GM21360 (cell line): Measurements from ENCODE around the gene CHD9.
A peak's percentile ranks its signal among the peaks of the same experiment; 100 is the strongest.
"Not testable (repeated sequence)": the region's sequence is repeated elsewhere in the genome, so short reads cannot be mapped to it uniquely, and the experiment has no call there.

ENCODE experiments used
- ATAC-seq: cut with Tn5 transposase; IDR thresholded peaks from one replicate; pipeline ENCODE4 v1.9.1; 2021; ENCODE audit warnings: mild to moderate bottlenecking, moderate library complexity; ENCODE audit not compliant: unreplicated experiment

CHD9 gene

GRCh38 chr16:53048139-53048915 lies 6.5 kb upstream of the CHD9 start:
- ATAC-seq: no peak

GRCh38 chr16:53051255-53051654 lies 3.5 kb upstream of the CHD9 start:
- ATAC-seq: not testable (repeated sequence)

- no peak for ATAC-seq
Measured at GRCh38 chr16:53052519-53053501, 2.0 kb upstream of the CHD9 start, which contains the start of gene CHD9NB. TSS of gene CHD9NB (minus strand) at chr16:53052897. CDS start at chr16:53044158, 8,739 bp downstream.

DNA sequence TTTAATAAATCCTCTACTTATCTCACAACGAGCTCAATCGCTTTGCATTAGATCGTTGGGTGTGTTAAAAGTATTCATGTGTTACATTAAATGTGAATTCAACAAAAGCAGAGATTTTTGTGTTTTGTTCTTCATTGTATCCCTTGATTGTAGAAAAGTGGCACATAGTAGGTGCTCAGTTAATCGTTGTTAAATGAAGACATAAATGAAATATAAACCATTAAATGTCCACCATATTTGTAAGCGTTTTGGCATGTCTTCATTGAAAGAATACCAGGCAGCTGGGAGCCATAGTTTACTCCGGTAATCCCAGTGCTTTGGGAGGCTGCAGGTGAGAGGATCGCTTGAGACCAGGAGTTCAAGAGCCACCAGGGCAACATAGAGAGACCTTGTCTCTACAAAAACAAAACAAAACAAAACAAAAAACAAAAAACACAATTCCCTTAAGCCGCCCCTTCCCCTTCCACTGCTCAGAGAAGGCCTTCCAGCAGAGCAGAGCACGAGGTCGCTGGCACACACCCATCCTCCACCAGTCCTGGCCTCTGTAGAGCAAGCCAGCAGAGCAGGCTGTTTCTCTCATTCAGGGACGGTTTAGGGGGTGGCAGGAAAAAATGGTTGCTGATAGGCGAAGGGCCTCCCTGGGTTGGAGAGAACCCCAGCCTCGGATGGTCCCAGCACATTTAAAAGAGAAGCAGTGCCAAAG lies 673 bp upstream of the CHD9 start:
- peak; percentile 29 for ATAC-seq

DNA sequence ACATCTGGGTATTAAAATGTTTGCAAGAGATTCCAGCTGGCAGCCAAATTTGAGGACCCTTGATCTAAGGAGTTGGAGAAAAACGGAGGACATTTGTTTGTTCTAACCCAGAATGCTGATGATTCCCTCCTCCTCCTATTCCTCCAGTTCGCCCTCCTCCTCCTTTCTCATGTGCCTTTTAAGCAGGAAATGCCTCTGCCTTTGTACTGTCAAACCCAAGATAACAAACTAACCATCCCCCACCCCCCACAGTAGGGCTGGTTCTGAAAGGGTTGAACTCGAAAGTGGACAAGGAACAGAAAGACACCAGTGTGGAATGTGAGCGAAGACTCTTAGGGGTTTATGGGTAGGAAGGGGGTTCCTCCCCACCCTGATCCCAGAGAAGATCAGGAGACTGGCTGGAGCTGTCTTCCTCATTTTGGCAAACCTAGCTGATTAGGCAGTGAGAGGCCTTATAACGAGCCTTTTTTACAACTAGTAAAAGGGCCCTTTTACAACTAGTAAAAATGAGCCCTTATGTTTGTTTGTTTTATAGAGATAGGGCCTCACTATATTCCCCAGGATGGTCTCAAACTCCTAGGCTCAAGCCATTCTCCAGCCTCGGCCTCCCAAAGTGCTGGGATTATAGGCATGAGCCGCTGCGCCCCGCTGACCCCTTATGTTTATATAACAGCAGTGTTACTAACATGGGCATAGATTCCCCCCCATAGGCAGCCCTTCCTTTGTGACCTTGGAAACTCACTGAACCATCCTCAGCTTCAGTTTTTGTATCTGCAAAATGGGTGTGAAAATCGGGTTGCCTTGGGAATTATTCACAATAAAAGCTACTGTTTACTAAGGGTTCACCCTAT lies 975 bp downstream of the CHD9 start:
- ATAC-seq: no peak

DNA sequence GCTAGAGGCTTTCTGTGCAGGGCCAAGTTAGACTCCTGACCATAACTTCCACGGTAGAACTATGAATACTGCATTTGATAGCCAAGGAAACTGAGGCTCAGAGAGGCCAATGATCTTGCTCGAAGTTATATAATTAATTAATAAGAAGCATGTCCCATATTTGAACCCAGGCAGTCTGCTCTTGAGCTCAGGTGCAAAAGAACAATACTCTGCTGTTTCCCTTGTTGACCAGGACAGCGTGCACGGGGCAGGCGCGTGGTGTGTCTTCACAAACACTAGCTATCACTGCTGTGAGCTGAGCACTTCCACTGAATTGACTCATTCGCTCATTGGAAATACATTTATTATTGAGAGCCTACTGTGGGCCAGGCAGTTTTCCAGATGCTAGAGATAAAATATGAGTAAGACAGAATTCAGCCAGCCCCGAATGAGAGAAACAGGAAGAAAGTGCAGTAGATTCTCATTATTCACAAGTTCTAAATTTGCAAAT lies 1.6 kb downstream of the CHD9 start:
- no peak for ATAC-seq

DNA sequence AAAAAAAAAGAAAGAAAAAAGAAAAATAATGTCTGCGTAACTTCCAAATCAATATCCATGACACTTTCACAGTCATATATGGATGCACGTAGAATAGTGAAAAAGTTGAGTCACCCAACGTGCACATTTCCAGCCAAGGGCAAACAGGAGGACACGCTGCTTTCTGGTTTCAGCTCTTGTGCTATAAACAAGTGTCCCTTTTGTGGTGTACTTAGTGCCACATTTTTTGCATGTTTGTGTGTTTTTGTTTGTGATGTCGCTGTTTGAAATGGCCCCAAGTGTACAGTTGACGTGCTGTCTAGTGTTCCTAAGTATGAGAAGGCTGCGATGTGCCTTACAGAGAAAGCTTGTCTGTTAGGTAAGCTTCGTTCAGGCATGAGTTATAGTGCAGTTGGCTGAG lies 2.9 kb downstream of the CHD9 start:
- ATAC-seq: no peak

DNA sequence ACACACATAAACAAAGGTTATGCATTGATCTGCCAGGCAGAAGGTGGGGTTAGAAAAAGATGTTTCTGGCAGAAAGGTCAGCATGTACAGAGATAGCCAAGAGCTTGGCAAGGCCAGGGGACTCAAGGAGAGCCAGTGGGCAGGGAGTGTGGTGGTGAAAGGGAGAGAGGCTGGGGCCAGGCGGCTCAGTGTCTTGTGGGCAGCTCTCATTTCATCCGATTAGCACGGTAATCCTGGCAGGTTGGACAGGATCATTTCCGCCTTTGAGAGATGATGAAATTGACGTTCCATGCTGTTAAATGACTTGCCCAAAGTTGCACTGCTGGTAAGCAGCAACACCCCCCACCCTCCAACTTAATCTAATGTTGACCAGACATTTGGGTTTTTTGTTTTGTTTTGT lies 3.6 kb downstream of the CHD9 start:
- no peak for ATAC-seq

GRCh38 chr16:53058882-53059281 lies 4.1 kb downstream of the CHD9 start:
- no peak for ATAC-seq

- ATAC-seq: no peak
Measured at GRCh38 chr16:53059672-53060071, 4.9 kb downstream of the CHD9 start.

DNA sequence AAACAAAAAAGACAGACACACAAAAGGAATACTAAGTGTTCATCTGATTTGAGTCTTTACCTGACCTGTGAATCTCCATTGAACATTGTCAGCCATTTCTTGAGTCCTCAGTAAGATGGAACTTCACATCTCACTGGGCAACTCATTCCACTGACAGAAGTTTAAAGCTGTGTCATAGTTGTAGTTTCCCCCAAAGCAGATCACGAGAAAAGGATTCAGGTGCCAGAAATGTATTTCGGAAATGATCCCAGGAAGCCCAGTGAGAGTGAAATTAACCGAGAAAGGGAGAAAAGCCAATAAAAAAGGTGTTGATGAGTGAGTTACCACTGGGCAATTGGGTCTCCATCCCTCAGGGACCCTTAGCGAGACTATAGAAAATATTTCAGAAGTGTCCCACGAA lies 6.5 kb downstream of the CHD9 start:
- ATAC-seq: peak; percentile 33

GRCh38 chr16:53061701-53062159 lies 6.9 kb downstream of the CHD9 start:
- peak; percentile 81 for ATAC-seq

- ATAC-seq: no peak
Measured at GRCh38 chr16:53064081-53064578, 9.3 kb downstream of the CHD9 start.

DNA sequence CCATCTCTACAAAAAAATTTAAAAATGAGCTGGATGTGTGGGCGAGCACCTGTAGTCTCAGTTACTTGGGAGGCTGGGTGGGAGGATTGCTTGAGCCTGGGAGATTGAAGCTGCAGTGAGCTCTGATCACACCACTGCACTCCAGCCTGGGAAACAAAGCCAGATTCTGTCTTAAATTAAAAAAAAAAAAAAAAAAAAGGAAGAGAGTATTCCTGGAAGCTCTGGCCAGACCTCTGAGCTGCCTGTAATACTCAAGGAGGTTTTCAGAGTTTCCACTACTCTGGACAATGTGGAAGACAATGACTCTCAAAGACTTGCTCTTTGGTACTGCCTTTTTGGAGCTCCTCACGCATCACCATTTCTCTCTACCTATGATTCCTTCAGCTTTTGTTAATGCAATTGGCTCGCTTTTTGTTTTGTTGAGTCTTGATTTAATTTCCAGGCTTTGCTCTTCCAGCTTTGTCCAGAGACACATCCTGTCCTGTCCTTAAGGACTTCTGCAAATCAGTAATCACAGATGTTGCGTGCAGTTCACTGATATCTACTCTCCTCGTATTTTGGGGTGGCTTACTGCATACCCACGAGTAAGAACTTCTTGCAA lies 10.8 kb downstream of the CHD9 start:
- ATAC-seq: no peak

DNA sequence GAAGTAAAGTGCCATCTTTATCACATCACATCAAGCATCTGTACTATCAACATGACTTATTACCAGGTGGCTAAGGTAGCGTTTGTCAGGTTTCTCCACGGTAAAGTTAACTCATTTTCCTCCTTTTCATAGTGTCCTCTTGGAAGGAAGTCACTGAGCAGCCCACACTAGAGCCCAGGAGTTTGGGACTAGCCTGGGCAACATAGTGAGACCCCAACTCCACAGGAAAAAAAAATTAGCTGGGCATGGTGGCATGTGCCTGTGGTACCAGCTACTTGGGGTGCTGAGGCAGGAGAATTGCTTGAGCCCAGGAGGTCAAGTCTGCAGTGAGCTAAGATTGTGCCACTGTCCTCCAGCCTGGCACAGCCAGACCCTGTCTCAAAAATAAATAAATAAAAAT lies 12.9 kb downstream of the CHD9 start:
- no peak for ATAC-seq

DNA sequence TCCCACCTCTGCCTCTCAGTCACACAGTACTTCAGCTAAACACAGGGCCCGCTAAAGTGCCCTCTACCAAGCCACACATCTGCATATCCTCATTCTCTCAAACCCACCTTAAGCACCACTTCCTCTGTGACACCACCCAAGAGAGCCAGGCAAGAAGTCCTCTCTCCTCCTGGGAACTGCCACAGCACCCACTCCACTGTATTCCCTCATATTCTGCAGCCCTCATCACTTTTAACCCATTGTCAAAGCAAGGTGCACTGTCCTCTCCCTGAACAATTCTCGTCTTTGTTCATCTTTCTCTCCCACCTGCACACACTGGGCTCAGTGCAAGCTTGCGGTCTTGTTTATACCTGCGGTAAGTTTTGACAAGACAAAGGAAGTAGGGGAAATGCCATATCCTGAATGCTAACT lies 13.6 kb downstream of the CHD9 start:
- peak; percentile 32 for ATAC-seq

DNA sequence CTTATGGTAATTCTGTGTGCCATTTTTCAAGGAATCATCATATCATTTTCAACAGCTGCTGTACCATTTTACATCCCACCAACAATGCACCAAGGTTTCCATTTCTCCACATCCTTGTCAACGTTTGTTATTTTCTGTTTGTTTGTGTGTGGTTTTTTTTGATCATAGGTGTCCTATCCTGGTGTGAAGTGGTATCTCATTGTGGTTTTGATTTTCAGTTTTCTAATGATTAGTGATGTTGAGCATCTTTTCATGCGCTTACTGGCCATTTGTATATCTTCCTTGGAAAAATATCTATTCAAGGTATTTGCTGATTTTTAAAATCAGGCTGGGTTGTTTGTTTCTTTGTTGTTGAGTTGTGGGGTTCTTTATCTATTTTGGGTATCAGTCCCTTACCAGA lies 15.0 kb downstream of the CHD9 start:
- ATAC-seq: no peak

DNA sequence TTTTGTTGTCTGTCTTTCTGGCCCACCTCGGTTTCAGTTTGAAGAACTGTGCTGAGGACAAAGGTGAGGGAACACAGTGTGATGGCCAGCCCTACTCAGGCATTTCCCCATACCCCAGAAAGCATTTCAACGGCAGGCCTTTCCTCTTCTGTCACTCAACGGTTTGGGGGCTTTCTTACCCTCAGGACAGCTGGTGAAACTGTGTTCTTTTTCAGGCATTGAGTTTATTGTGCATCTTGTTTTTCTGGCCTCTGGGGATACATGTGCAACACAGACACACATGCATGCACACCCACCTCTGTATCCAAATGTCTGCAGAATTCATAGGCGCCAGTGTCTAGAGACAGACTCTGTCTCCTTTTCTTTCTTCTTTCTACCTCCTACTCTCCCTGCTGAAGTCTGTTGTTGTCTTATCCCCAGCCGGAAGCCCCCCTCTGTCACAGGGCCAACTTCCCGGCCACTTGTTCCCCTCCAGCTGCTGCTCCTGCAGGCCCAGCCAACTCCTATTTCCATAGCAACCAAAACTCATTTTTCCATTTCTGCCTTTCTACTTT lies 17.0 kb downstream of the CHD9 start:
- ATAC-seq: peak; percentile 53

- ATAC-seq: no peak
Measured at GRCh38 chr16:53073022-53073421, 18.2 kb downstream of the CHD9 start.
